HepG2 (cell line): ENCODE results near the gene EDEM3. TPM values are rescaled to one million over a fixed set of nuclear protein-coding genes. Genes with fewer than 3 reads are reported as not detected.

Source experiments
- ATAC-seq: fragments of 200-7000 bp; cut with Tn5 transposase; 3 replicates; pipeline ENCODE4 v1.9.1; 2020; ENCODE audit warnings: mild to moderate bottlenecking, moderate library complexity
- BruUV-seq: library from RNA; stranded (reverse); fragments of 400-500 nt; replicated peaks from 2 replicates; lab custom pipeline; 2021; lab: Mats Ljungman, UMichigan
- CTCF ChIA-PET: fragments of 300-600 bp; formaldehyde crosslinking; extraction: SDS; loops from one replicate; lab custom pipeline; 2021; ENCODE audit warnings: low total read pairs, inconsistent platforms, low intra/inter-chr PET ratio; lab: Yijun Ruan, JAX
- POLR2A ChIA-PET: fragments of 350-600 bp; sonication (Branson Sonifier 250); formaldehyde crosslinking; loops from one replicate; lab custom pipeline; 2020; ENCODE audit warnings: antibody characterized with exemption, inconsistent platforms; lab: Yijun Ruan, JAX
- DNase-seq: peaks from one replicate; pipeline ENCODE4 v3.0.0-alpha.2; 2015; ENCODE audit warnings: low spot score
- FAIRE-seq: peaks from 3 replicates; lab custom pipeline; 2011; peaks lifted over from hg19 to GRCh38; lab: Jason Lieb, UNC
- H2AFZ ChIP-seq: one replicate; pipeline ENCODE4 v1.6.1; 2011; ENCODE audit warnings: low read length, inconsistent platforms
- H3K27ac ChIP-seq: fragments of 300-600 bp; 3 replicates; pipeline ENCODE4 v1.8.0; 2011; ENCODE audit warnings: mixed run types, mild to moderate bottlenecking, mixed read lengths, low read length, inconsistent platforms; ENCODE audit not compliant: insufficient read depth; ENCODE audit errors: extremely low read length
- H3K27me3 ChIP-seq, 2 experiments: fragments of 200-600 bp in 1 of 2; 2 replicates in 1 of 2; 3 replicates in 1 of 2; pipeline versions ENCODE4 v1.6.0 to v1.8.0; 2011; ENCODE audit warnings: low read length in 2 of 2, mild to moderate bottlenecking in 2 of 2, moderate library complexity in 2 of 2, inconsistent platforms in 1 of 2; ENCODE audit not compliant: insufficient read depth in 2 of 2, control insufficient read depth in 1 of 2
- H3K36me3 ChIP-seq, 2 experiments: fragments of 200-600 bp in 1 of 2; replicated peaks in 1 of 2; 2 replicates in 1 of 2; 3 replicates in 1 of 2; pipeline versions ENCODE4 v1.5.1 to v1.8.0; 2011; ENCODE audit warnings: low read length in 2 of 2, inconsistent platforms in 1 of 2; ENCODE audit not compliant: insufficient read depth in 2 of 2, control insufficient read depth in 1 of 2
- H3K4me1 ChIP-seq: 2 replicates; pipeline ENCODE4 v1.5.1; 2012; ENCODE audit warnings: low read length, inconsistent platforms; ENCODE audit not compliant: insufficient read depth
- H3K4me2 ChIP-seq: 2 replicates; pipeline ENCODE4 v1.6.0; 2011; ENCODE audit warnings: low read depth, low read length, inconsistent platforms
- H3K4me3 ChIP-seq, 3 experiments: fragments of 200-600 bp in 1 of 3; sonication (generic), shearing (Covaris generic) in 1 of 3; replicated peaks in 1 of 3; 2 replicates each; pipeline ENCODE4 v1.5.1; 2011 to 2016; ENCODE audit warnings: low read length in 3 of 3, inconsistent platforms in 2 of 3, low read depth in 2 of 3, mild to moderate bottlenecking in 2 of 3, control low read depth in 1 of 3, mixed read lengths in 1 of 3; ENCODE audit not compliant: insufficient read depth in 1 of 3
- H3K79me2 ChIP-seq: one replicate; pipeline ENCODE4 v1.6.1; 2011; ENCODE audit warnings: low read length, inconsistent platforms; ENCODE audit not compliant: insufficient read depth
- H3K9ac ChIP-seq: 2 replicates; pipeline ENCODE4 v1.6.0; 2011; ENCODE audit warnings: mild to moderate bottlenecking, low read depth, low read length, inconsistent platforms; ENCODE audit not compliant: insufficient read depth
- H3K9me3 ChIP-seq: 2 replicates; pipeline ENCODE4 v1.5.1; 2012; ENCODE audit warnings: mild to moderate bottlenecking, low read length
- H4K20me1 ChIP-seq: 2 replicates; pipeline ENCODE4 v1.6.0; 2011; ENCODE audit warnings: inconsistent platforms, mild to moderate bottlenecking, low read length, moderate library complexity; ENCODE audit not compliant: insufficient read depth
- FOXM1 ChIP-seq: sonication (generic); formaldehyde crosslinking; IDR thresholded peaks from 2 replicates; pipeline ENCODE4 v1.5.0; 2020; ENCODE audit warnings: missing genetic modification reagents
- IKZF4 ChIP-seq: sonication (generic); formaldehyde crosslinking; IDR thresholded peaks from 2 replicates; pipeline ENCODE4 v1.5.1; 2020; ENCODE audit warnings: borderline replicate concordance, mild to moderate bottlenecking, low read depth, missing genetic modification reagents; ENCODE audit errors: not compliant biosample characterization
- NFAT5 ChIP-seq: sonication (generic); formaldehyde crosslinking; IDR thresholded peaks from 2 replicates; pipeline ENCODE4 v1.4.0; 2020; ENCODE audit warnings: missing genetic modification reagents
- NFATC3 ChIP-seq: sonication (generic); formaldehyde crosslinking; IDR thresholded peaks from 2 replicates; pipeline ENCODE4 v1.5.1; 2020; ENCODE audit warnings: mild to moderate bottlenecking, missing genetic modification reagents
- REL ChIP-seq: sonication (generic); formaldehyde crosslinking; conservative IDR thresholded peaks from 2 replicates; pipeline ENCODE4 v1.8.0; 2022; ENCODE audit warnings: mild to moderate bottlenecking, missing genetic modification reagents, moderate library complexity
- REXO4 ChIP-seq: sonication (generic); formaldehyde crosslinking; IDR thresholded peaks from 2 replicates; pipeline ENCODE4 v1.8.0; 2022; ENCODE audit warnings: missing genetic modification reagents, mild to moderate bottlenecking, borderline replicate concordance
- ZBTB33 ChIP-seq: sonication (generic); formaldehyde crosslinking; IDR thresholded peaks from 2 replicates; pipeline ENCODE4 v1.4.0; 2020; ENCODE audit warnings: missing genetic modification reagents
- ZFYVE20 ChIP-seq: sonication (generic); formaldehyde crosslinking; IDR thresholded peaks from 2 replicates; pipeline ENCODE4 v1.8.0; 2023; ENCODE audit warnings: low read depth, mild to moderate bottlenecking, moderate library complexity, missing genetic modification reagents, borderline replicate concordance
- ZNF619 ChIP-seq: sonication (generic); formaldehyde crosslinking; IDR thresholded peaks from 2 replicates; pipeline ENCODE4 v1.4.0; 2020; ENCODE audit warnings: mild to moderate bottlenecking, missing genetic modification reagents
- ZNF629 ChIP-seq: sonication (generic); formaldehyde crosslinking; conservative IDR thresholded peaks from 2 replicates; pipeline ENCODE4 v1.5.0; 2020; ENCODE audit warnings: missing genetic modification reagents
- ZNF740 ChIP-seq: sonication (generic); formaldehyde crosslinking; IDR thresholded peaks from 2 replicates; pipeline ENCODE4 v1.4.0; 2020; ENCODE audit warnings: missing genetic modification reagents
- ZNF816 ChIP-seq: sonication (generic); formaldehyde crosslinking; IDR thresholded peaks from 2 replicates; pipeline ENCODE4 v1.8.0; 2022; ENCODE audit warnings: missing genetic modification reagents, mild to moderate bottlenecking, borderline replicate concordance
- WGBS: methylation state at CpG from one replicate; pipeline ENCODE4 v1.1.6; 2017; ENCODE audit warnings: low lambda C conversion rate; 5-methylcytosine and 5-hydroxymethylcytosine counted together
- in situ Hi-C: cut with HindIII; loops from 2 replicates; pipeline ENCODE4 v1.10.0; 2017; ENCODE audit warnings: low pct_unique_long_range_greater_than_20kb; ENCODE audit not compliant: extremely low pct_ligation_motif_present
- intact Hi-C: fragments of 100-400 bp; cut with micrococcal nuclease; formaldehyde crosslinking; loops from one replicate; pipeline ENCODE4 v1.10.0; 2022; ENCODE audit not compliant: unreplicated experiment
- polyA plus RNA-seq, 8 experiments: library from polyadenylated mRNA; depleted of rRNA in 3 of 8; stranded (reverse) in 7 of 8; unstranded in 1 of 8; fragments of >200 nt; fragmentation: Illumina TruSeq in 4 of 8; extraction: Trizol in 4 of 8; gene quantifications; 2 replicates each; pipeline versions ENCODE4 v1.2.1 to v1.2.3, GENCODE V29; 2011 to 2016; ENCODE audit warnings: low read depth in 4 of 8, missing spikeins in 1 of 8, mixed read lengths in 1 of 8; ENCODE audit not compliant: insufficient read depth in 1 of 8
- total RNA-seq, 5 experiments: library from RNA; depleted of rRNA; stranded (reverse); fragments of >200 nt; fragmentation: Illumina TruSeq; extraction: Trizol; gene quantifications; 2 replicates each; pipeline ENCODE4 v1.2.3, GENCODE V29; 2016; ENCODE audit warnings: low read depth in 1 of 5
- TF ChIP-seq, protein P1 (sequence below): sonication (generic); formaldehyde crosslinking; IDR thresholded peaks from 2 replicates; pipeline ENCODE4 v1.4.0; 2020; ENCODE audit warnings: missing genetic modification reagents, mild to moderate bottlenecking, borderline replicate concordance
- TF ChIP-seq, protein P2 (sequence below): sonication (generic); formaldehyde crosslinking; IDR thresholded peaks from 2 replicates; pipeline ENCODE4 v1.4.0; 2020; ENCODE audit warnings: mild to moderate bottlenecking, low read depth, missing genetic modification reagents

EDEM3 gene
- total and polyA plus RNA-seq, 2 of the 13 experiments (the other 11 are each of a cell fraction or from before 2014, with no cell fraction given) = 13.1 to 18.2 TPM

DNA sequence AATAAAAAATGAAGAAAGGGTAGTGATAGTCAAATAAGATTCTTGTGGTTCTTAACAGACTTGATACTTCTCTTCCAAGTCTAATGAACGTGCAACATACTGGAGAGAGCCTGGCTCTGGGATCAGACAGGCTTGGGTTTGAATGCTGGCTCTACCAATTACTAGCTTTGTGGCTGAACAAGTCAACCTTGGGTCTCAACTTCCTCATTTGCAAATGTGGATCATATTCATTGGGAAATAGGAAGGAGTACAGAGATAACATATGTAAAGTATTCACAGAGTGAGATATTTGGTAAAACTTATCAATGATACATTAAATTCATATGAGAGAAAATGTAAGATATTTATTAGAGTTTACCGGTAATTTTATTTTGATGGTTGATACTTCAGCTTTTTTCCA lies 2.0 kb downstream of the EDEM3 start:
- ATAC-seq (no peak), FAIRE-seq (no peak), DNase-seq (no peak)
- Histone ChIP-seq H3K4me3 (no peak overlapping the region), H3K36me3 (no peaks in the 10 kb centered on the region), H3K79me2 (peaks cover 11% of the 10 kb centered on the region), H3K4me1 (peaks cover 31% of the 10 kb centered on the region), H3K27me3 (no peaks in the 10 kb centered on the region), H3K4me2 (no peak overlapping the region), H4K20me1 (no peaks in the 10 kb centered on the region), H3K9me3 (no peaks in the 10 kb centered on the region), H3K27ac (no peak overlapping the region), H3K9ac (no peak overlapping the region), H2AFZ (no peak overlapping the region)
- POLR2A ChIA-PET = no interaction called here
- no TSS peak for BruUV-seq
- 100% methylated on average over 2 of the region's 2 CpGs for whole genome bisulfite sequencing
- CTCF ChIA-PET = no interaction called here
- in situ Hi-C loops = no loop called here
- intact Hi-C loops = no loop called here
- TF ChIP-seq ZBTB33 (CRISPR knock-in tag) (no peak), FOXM1 (CRISPR knock-in tag) (no peak), ZNF740 (CRISPR knock-in tag) (no peak), NFATC3 (no peak), ZNF816 (no peak), ZFYVE20 (CRISPR knock-in tag) (no peak), ZNF619 (CRISPR knock-in tag) (no peak), ZNF629 (CRISPR knock-in tag) (no peak), IKZF4 (no peak), REXO4 (CRISPR knock-in tag) (no peak), NFAT5 (CRISPR knock-in tag) (no peak), REL (CRISPR knock-in tag) (no peak)
- TF ChIP-seq, protein P1, sequence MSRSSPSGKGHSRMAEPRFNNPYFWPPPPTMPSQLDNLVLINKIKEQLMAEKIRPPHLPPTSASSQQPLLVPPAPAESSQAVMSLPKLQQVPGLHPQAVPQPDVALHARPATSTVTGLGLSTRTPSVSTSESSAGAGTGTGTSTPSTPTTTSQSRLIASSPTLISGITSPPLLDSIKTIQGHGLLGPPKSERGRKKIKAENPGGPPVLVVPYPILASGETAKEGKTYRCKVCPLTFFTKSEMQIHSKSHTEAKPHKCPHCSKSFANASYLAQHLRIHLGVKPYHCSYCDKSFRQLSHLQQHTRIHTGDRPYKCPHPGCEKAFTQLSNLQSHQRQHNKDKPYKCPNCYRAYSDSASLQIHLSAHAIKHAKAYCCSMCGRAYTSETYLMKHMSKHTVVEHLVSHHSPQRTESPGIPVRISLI (CRISPR knock-in tag) = no peak
- TF ChIP-seq, protein P2, sequence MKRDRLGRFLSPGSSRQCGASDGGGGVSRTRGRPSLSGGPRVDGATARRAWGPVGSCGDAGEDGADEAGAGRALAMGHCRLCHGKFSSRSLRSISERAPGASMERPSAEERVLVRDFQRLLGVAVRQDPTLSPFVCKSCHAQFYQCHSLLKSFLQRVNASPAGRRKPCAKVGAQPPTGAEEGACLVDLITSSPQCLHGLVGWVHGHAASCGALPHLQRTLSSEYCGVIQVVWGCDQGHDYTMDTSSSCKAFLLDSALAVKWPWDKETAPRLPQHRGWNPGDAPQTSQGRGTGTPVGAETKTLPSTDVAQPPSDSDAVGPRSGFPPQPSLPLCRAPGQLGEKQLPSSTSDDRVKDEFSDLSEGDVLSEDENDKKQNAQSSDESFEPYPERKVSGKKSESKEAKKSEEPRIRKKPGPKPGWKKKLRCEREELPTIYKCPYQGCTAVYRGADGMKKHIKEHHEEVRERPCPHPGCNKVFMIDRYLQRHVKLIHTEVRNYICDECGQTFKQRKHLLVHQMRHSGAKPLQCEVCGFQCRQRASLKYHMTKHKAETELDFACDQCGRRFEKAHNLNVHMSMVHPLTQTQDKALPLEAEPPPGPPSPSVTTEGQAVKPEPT = no peak
